ENCODE results near the gene NUAK2.

GRCh38 chr1:205370780-205371179 is 49.2 kb upstream of the NUAK2 start:
- TF ChIP-seq CTCF (conservative IDR thresholded peaks at IDR 0.05; ENCODE audit: low read length): no peak
- TF ChIP-seq EZH2phosphoT487 (IDR thresholded peaks at IDR 0.05; ENCODE audit: borderline replicate concordance, low read depth, low read length): no peak

Data from OCI-LY7 (cell line).